Sigmoid colon (tissue), 7 donors: Measurements from ENCODE around the gene KASH5. TPM values are rescaled to one million over a fixed set of nuclear protein-coding genes. Genes with fewer than 3 reads are reported as not detected.

Experiments used
- DNase-seq: peaks from one replicate; pipeline ENCODE4 v3.0.0-alpha.2; 2019
- H3K27ac ChIP-seq, 4 donors: fragments of 200-600 bp; sonication (generic); one replicate each; pipeline ENCODE4 v1.5.1; 2016 to 2019; ENCODE audit warnings: mild to moderate bottlenecking in 1 of 4
- H3K27me3 ChIP-seq, 3 donors: fragments of 200-600 bp; sonication (generic); one replicate each; pipeline ENCODE4 v1.5.1; 2019; ENCODE audit warnings: mild to moderate bottlenecking in 1 of 3
- H3K36me3 ChIP-seq, 4 donors: fragments of 200-600 bp; sonication (generic); one replicate each; pipeline ENCODE4 v1.5.1; 2016 to 2019
- H3K4me1 ChIP-seq, 4 donors: fragments of 200-600 bp; sonication (generic); one replicate each; pipeline ENCODE4 v1.5.1; 2017 to 2019
- H3K4me3 ChIP-seq, 4 donors: fragments of 200-600 bp; sonication (generic); one replicate each; pipeline ENCODE4 v1.5.1; 2017 to 2019; ENCODE audit warnings: mild to moderate bottlenecking in 2 of 4, moderate library complexity in 1 of 4
- H3K9me3 ChIP-seq, 4 donors: fragments of 200-600 bp in 3 of 4; sonication (generic) in 3 of 4; one replicate each; pipeline versions ENCODE4 v1.5.1 to v1.6.1; 2013 to 2019
- CTCF ChIP-seq, 4 experiments: fragments of 450-650 bp in 3 of 4; fragments of 200-600 bp in 1 of 4; IDR thresholded peaks; one replicate each; pipeline ENCODE4 v1.5.1; 2016 to 2019; ENCODE audit warnings: antibody characterized with exemption in 4 of 4, mild to moderate bottlenecking in 3 of 4, moderate library complexity in 2 of 4
- EP300 ChIP-seq, 4 donors: sonication (generic); formaldehyde crosslinking; IDR thresholded peaks; one replicate each; pipeline ENCODE4 v1.6.1; 2017; ENCODE audit warnings: antibody characterized with exemption in 4 of 4
- POLR2A ChIP-seq, 2 donors: fragments of 450-650 bp; IDR thresholded peaks; one replicate each; pipeline ENCODE4 v1.6.1; 2016; ENCODE audit warnings: antibody characterized with exemption in 2 of 2, mild to moderate bottlenecking in 2 of 2, moderate library complexity in 2 of 2
- POLR2AphosphoS5 ChIP-seq, 4 donors: sonication (generic); formaldehyde crosslinking; IDR thresholded peaks; one replicate each; pipeline ENCODE4 v1.6.1; 2017; ENCODE audit warnings: antibody characterized with exemption in 4 of 4
- WGBS, 2 donors: extraction: QIAGEN DNeasy Blood & Tissue Kit; methylation state at CpG; one replicate each; pipeline ENCODE4 v1.1.7; 2013; 5-methylcytosine and 5-hydroxymethylcytosine counted together
- intact Hi-C: fragments of 100-400 bp; cut with DNase I; formaldehyde crosslinking; loops from one replicate; pipeline ENCODE4 v1.15.1; 2023
- polyA plus RNA-seq, 3 donors: library from polyadenylated mRNA; stranded (reverse); fragments of 200-250 nt; gene quantifications; one replicate each; pipeline ENCODE4 v1.2.3, GENCODE V29; 2013
- total RNA-seq, 4 donors: library from RNA; depleted of rRNA; stranded (reverse); fragments of >200 nt; gene quantifications; one replicate each; pipeline ENCODE4 v1.1.0, GENCODE V29; 2016
- donor health status: healthy with polysubstance abuse.
- donor health status: Bipolar disorder and iron deficiency.
- donor health status: healthy.

The KASH5 gene
- total and polyA plus RNA-seq, 7 donors, result 0.04 TPM; not detected in 6

- Histone ChIP-seq H3K27me3 (peaks cover 77 to 100% (median 97%) of the 10 kb centered on the region in 3 donors), H3K27ac (no peak within 1 kb of the TSS), H3K4me3 (no peak within 1 kb of the TSS), H3K4me1 (peaks cover 0 to 39% (median 38%) of the 10 kb centered on the region in 4 donors), H3K9me3 (no peaks in the 10 kb centered on the region), H3K36me3 (no peaks in the 10 kb centered on the region)
- DNase-seq, result no peak
- 27 to 53% methylated on average over 7 of the region's 7 CpGs for WGBS, 2 donors
- intact Hi-C loops, result no loop called here
- TF ChIP-seq CTCF (IDR thresholded peaks at IDR 0.05) (no peak), EP300 (IDR thresholded peaks at IDR 0.05) (no peak), POLR2A (IDR thresholded peaks at IDR 0.05) (no peak), POLR2AphosphoS5 (IDR thresholded peaks at IDR 0.05) (no peak)
Measured at GRCh38 chr19:49425178-49425577, 37.1 kb downstream of the KASH5 start, which contains the start of gene GFY. Gene GFY, plus strand, starts transcription at chr19:49425388. Its CDS starts 1,043 bp downstream, at chr19:49426431.

- 4 to 6% methylated on average over 30 of the region's 30 CpGs for WGBS, 2 donors
- Histone ChIP-seq H3K4me3 (no peak overlapping the region), H3K9me3 (no peaks in the 10 kb centered on the region), H3K36me3 (no peaks in the 10 kb centered on the region), H3K4me1 (peaks cover 0 to 34% (median 33%) of the 10 kb centered on the region in 4 donors), H3K27me3 (peaks cover 78 to 100% (median 97%) of the 10 kb centered on the region in 3 donors), H3K27ac (no peak overlapping the region)
- TF ChIP-seq POLR2AphosphoS5 (IDR thresholded peaks at IDR 0.05) (no peak), CTCF (IDR thresholded peaks at IDR 0.05) (no peak), POLR2A (IDR thresholded peaks at IDR 0.05) (no peak), EP300 (IDR thresholded peaks at IDR 0.05) (no peak)
- DNase-seq, result no peak
- intact Hi-C loops, result no loop called here
Measured at GRCh38 chr19:49425922-49426592, 38.0 kb downstream of the KASH5 start.

- Histone ChIP-seq H3K27me3 (peaks cover 78 to 100% (median 97%) of the 10 kb centered on the region in 3 donors), H3K4me1 (peaks cover 0 to 27% (median 23%) of the 10 kb centered on the region in 4 donors), H3K4me3 (no peak overlapping the region), H3K27ac (no peak overlapping the region), H3K36me3 (no peaks in the 10 kb centered on the region), H3K9me3 (no peaks in the 10 kb centered on the region)
- DNase-seq, result no peak
- no peak for TF ChIP-seq POLR2AphosphoS5 (IDR thresholded peaks at IDR 0.05)
- no peak for TF ChIP-seq EP300 (IDR thresholded peaks at IDR 0.05)
- TF ChIP-seq POLR2A (IDR thresholded peaks at IDR 0.05), result no peak
- no peak for TF ChIP-seq CTCF (IDR thresholded peaks at IDR 0.05)
- 52 to 55% methylated on average over 12 of the region's 12 CpGs for WGBS, 2 donors
- intact Hi-C loops, result no loop called here
Measured at GRCh38 chr19:49427339-49427738, 39.3 kb downstream of the KASH5 start.

- H3K27ac ChIP-seq, result no peak overlapping the region
- TF ChIP-seq POLR2A (IDR thresholded peaks at IDR 0.05), result no peak
- TF ChIP-seq POLR2AphosphoS5 (IDR thresholded peaks at IDR 0.05), result no peak
- no peak for TF ChIP-seq CTCF (IDR thresholded peaks at IDR 0.05)
- no peak for TF ChIP-seq EP300 (IDR thresholded peaks at IDR 0.05)
- H3K4me1 ChIP-seq, result peaks cover 0 to 20% (median 17%) of the 10 kb centered on the region in 4 donors
- no peak for DNase-seq
- no peak overlapping the region for H3K4me3 ChIP-seq
- no peaks in the 10 kb centered on the region for H3K36me3 ChIP-seq
- intact Hi-C loops, result no loop called here
- no peaks in the 10 kb centered on the region for H3K9me3 ChIP-seq
- H3K27me3 ChIP-seq, result peaks cover 78 to 100% (median 97%) of the 10 kb centered on the region in 3 donors
- 2% methylated on average over 45 of the region's 45 CpGs for WGBS, 2 donors
Measured at GRCh38 chr19:49427855-49428546, 40.0 kb downstream of the KASH5 start.
